Endodermal cell (in vitro differentiated cells): ENCODE results near the gene ETV6. TPM values are rescaled to one million over a fixed set of nuclear protein-coding genes. Genes with fewer than 3 reads are reported as not detected.

Experiments used
- DNase-seq: peaks from one replicate; pipeline ENCODE4 v3.0.0-alpha.2; 2017
- H3K27ac ChIP-seq: 2 replicates; pipeline ENCODE4 v1.5.1; 2013; ENCODE audit warnings: mild to moderate bottlenecking, low read depth, low read length, moderate library complexity
- H3K27me3 ChIP-seq: 2 replicates; pipeline ENCODE4 v1.6.1; 2013; ENCODE audit warnings: mild to moderate bottlenecking, low read length, moderate library complexity; ENCODE audit not compliant: insufficient read depth, control insufficient read depth, poor library complexity, severe bottlenecking
- H3K36me3 ChIP-seq: 2 replicates; pipeline ENCODE4 v1.7.0; 2013; ENCODE audit warnings: mild to moderate bottlenecking, low read length, moderate library complexity; ENCODE audit not compliant: control insufficient read depth, insufficient read depth
- H3K4me1 ChIP-seq: one replicate; pipeline ENCODE4 v1.7.0; 2013; ENCODE audit warnings: low read length; ENCODE audit not compliant: control insufficient read depth, insufficient read depth
- H3K4me3 ChIP-seq: 2 replicates; pipeline ENCODE4 v1.5.1; 2013; ENCODE audit warnings: mild to moderate bottlenecking, low read length, moderate library complexity
- H3K9ac ChIP-seq: 2 replicates; pipeline ENCODE4 v1.6.1; 2013; ENCODE audit warnings: mild to moderate bottlenecking, low read length, moderate library complexity; ENCODE audit not compliant: poor library complexity, severe bottlenecking; ENCODE audit errors: extremely low read depth
- H3K9me3 ChIP-seq: 2 replicates; pipeline ENCODE4 v1.6.1; 2013; ENCODE audit warnings: mild to moderate bottlenecking, low read length, moderate library complexity; ENCODE audit not compliant: control insufficient read depth
- H3K27ac Mint-ChIP-seq: 2 replicates; pipeline ENCODE4 v1.8.0; 2020; ENCODE audit warnings: mixed read lengths
- H3K27me3 Mint-ChIP-seq: 2 replicates; pipeline ENCODE4 v1.8.0; 2021; ENCODE audit warnings: mild to moderate bottlenecking, mixed read lengths; ENCODE audit not compliant: insufficient read depth
- H3K36me3 Mint-ChIP-seq: 2 replicates; pipeline ENCODE4 v1.8.0; 2020; ENCODE audit warnings: low read depth, mixed read lengths
- H3K4me1 Mint-ChIP-seq: 2 replicates; pipeline ENCODE4 v1.8.0; 2020; ENCODE audit warnings: mixed read lengths
- H3K4me3 Mint-ChIP-seq: 2 replicates; pipeline ENCODE4 v1.8.0; 2020; ENCODE audit warnings: mild to moderate bottlenecking, moderate library complexity, mixed read lengths
- H3K9me3 Mint-ChIP-seq: 2 replicates; pipeline ENCODE4 v1.8.0; 2020; ENCODE audit warnings: mild to moderate bottlenecking, mixed read lengths
- WGBS, 2 experiments: methylation state at CpG; one replicate each; pipeline versions ENCODE4 v1.1.5 to v1.1.7; 2013; ENCODE audit warnings: missing lambda C conversion rate in 2 of 2, mixed read lengths in 1 of 2; ENCODE audit not compliant: insufficient coverage in 1 of 2, insufficient read length in 1 of 2; 5-methylcytosine and 5-hydroxymethylcytosine counted together
- total RNA-seq, 2 donors: library from RNA; stranded (reverse); fragmentation: NEBNext Ultra II Directional in 1 of 2; extraction: Animal tissue kit (Norgen Biotek cat#: 25700) in 1 of 2; gene quantifications; 2 replicates in 1 of 2; 3 replicates in 1 of 2; pipeline ENCODE4 v1.2.1, GENCODE V29; 2021
- TF ChIP-seq, protein P1 (sequence below): fragments of 200-600 bp; sonication (generic); conservative IDR thresholded peaks from 2 replicates; pipeline ENCODE4 v1.5.0; 2021; ENCODE audit warnings: antibody characterized with exemption, mild to moderate bottlenecking

ETV6 gene
- total RNA-seq, 2 donors from 2014 or later = 9.3 to 22.1 TPM

DNA sequence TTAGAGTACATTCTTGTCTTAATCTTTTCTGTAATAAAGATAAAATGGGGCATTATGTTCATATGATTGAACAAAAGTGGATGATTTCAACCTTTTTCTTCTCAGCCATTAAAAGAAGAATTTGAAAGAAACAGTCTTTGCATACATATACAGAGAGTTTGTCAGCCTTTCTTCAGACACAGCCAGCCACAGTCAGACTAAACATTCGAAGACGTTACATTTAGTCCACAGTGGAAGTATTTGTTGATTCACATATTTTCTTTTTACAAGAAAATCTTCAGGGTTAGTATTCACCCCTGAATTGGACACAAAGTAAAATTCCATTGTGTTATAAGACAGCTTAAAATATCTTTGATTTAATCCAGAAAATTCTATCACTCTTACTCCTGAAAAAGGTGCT is 36.2 kb downstream of the ETV6 start:
- Mint-ChIP-seq H3K27ac (no peak overlapping the region), H3K9me3 (peaks cover 4% of the 10 kb centered on the region), H3K27me3 (no peaks in the 10 kb centered on the region), H3K4me3 (no peak overlapping the region), H3K36me3 (no peaks in the 10 kb centered on the region), H3K4me1 (peaks cover 33% of the 10 kb centered on the region)
- no peak for DNase-seq
- Histone ChIP-seq H3K9ac (no peak overlapping the region), H3K27ac (no peak overlapping the region), H3K36me3 (no peaks in the 10 kb centered on the region), H3K4me3 (no peak overlapping the region), H3K27me3 (no peaks in the 10 kb centered on the region), H3K9me3 (no peaks in the 10 kb centered on the region), H3K4me1 (peaks cover 11% of the 10 kb centered on the region)
- 68 to 100% methylated on average over 2 of the region's 2 CpGs for WGBS, 2 experiments
- TF ChIP-seq, protein P1, sequence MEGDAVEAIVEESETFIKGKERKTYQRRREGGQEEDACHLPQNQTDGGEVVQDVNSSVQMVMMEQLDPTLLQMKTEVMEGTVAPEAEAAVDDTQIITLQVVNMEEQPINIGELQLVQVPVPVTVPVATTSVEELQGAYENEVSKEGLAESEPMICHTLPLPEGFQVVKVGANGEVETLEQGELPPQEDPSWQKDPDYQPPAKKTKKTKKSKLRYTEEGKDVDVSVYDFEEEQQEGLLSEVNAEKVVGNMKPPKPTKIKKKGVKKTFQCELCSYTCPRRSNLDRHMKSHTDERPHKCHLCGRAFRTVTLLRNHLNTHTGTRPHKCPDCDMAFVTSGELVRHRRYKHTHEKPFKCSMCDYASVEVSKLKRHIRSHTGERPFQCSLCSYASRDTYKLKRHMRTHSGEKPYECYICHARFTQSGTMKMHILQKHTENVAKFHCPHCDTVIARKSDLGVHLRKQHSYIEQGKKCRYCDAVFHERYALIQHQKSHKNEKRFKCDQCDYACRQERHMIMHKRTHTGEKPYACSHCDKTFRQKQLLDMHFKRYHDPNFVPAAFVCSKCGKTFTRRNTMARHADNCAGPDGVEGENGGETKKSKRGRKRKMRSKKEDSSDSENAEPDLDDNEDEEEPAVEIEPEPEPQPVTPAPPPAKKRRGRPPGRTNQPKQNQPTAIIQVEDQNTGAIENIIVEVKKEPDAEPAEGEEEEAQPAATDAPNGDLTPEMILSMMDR = no peak

DNA sequence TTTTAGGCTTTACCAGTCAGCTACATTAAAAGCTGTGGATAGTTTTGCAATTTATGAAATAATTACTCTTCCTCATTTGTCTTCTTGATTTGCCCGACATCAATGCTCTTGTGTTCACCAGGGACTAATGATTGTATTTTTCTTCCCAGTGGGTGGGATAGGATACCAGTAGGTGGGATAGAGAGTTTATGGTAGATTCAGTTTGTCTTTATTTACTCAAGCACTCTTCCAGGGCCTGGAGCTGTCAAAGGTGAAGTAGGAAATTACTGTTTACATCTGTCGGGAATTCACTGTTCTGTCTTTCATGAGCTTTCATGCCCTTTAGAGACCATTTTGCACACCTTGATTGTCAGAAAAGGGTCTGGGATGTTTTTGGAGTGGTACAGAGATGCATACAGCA is 36.6 kb downstream of the ETV6 start:
- Mint-ChIP-seq H3K4me1 (peaks cover 33% of the 10 kb centered on the region), H3K27ac (no peak overlapping the region), H3K4me3 (no peak overlapping the region), H3K9me3 (peaks cover 4% of the 10 kb centered on the region), H3K27me3 (no peaks in the 10 kb centered on the region), H3K36me3 (no peaks in the 10 kb centered on the region)
- H3K27ac ChIP-seq = no peak overlapping the region
- TF ChIP-seq, protein P1 = no peak
- no peak overlapping the region for H3K9ac ChIP-seq
- DNase-seq = no peak
- no peak overlapping the region for H3K4me3 ChIP-seq
- 75 to 82% methylated on average over 1 to 2 of the region's 2 CpGs for WGBS, 2 experiments
- no peaks in the 10 kb centered on the region for H3K36me3 ChIP-seq
- no peaks in the 10 kb centered on the region for H3K9me3 ChIP-seq
- H3K4me1 ChIP-seq = peaks cover 11% of the 10 kb centered on the region
- H3K27me3 ChIP-seq = no peaks in the 10 kb centered on the region

DNA sequence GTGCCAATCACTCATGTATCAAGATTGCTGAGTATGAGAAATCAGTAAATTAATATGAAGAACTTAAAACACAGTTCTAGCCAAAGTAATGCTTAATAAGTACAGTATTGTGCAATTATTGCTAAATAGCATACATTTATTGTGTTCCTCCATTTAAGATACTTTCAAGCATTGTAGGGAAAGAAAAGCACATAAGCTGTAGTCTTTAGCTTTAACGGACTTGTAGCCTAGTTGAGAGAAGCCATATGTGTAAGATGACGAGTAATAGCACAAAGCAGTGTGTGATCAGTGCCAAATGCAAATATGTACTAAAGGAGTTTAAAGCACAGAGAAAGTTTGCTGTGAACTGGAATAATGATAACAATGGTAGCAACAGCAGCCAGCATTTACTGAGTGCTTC is 38.1 kb downstream of the ETV6 start:
- H3K36me3 Mint-ChIP-seq = no peaks in the 10 kb centered on the region
- WGBS, 2 experiments = 93 to 100% methylated on average over 2 of the region's 2 CpGs
- H3K27ac ChIP-seq = no peak overlapping the region

More for the DNA sequence above, 38.1 kb downstream of the ETV6 start:
- no peaks in the 10 kb centered on the region for H3K9me3 Mint-ChIP-seq
- no peak overlapping the region for H3K4me3 ChIP-seq
- no peaks in the 10 kb centered on the region for H3K36me3 ChIP-seq
- H3K4me1 Mint-ChIP-seq = peaks cover 33% of the 10 kb centered on the region
- no peak overlapping the region for H3K27ac Mint-ChIP-seq
- no peaks in the 10 kb centered on the region for H3K27me3 ChIP-seq
- no peak overlapping the region for H3K4me3 Mint-ChIP-seq
- H3K27me3 Mint-ChIP-seq = no peaks in the 10 kb centered on the region
- H3K4me1 ChIP-seq = peaks cover 11% of the 10 kb centered on the region
- H3K9me3 ChIP-seq = no peaks in the 10 kb centered on the region
- TF ChIP-seq, protein P1 = no peak
- no peak overlapping the region for H3K9ac ChIP-seq
- DNase-seq = no peak
